ENCODE data around the gene FBXO34. TPM values are rescaled to one million over a fixed set of nuclear protein-coding genes. Genes with fewer than 3 reads are reported as not detected.
A peak's percentile ranks its signal among the peaks of the same experiment; 100 is the strongest.

Gene FBXO34, protein sequence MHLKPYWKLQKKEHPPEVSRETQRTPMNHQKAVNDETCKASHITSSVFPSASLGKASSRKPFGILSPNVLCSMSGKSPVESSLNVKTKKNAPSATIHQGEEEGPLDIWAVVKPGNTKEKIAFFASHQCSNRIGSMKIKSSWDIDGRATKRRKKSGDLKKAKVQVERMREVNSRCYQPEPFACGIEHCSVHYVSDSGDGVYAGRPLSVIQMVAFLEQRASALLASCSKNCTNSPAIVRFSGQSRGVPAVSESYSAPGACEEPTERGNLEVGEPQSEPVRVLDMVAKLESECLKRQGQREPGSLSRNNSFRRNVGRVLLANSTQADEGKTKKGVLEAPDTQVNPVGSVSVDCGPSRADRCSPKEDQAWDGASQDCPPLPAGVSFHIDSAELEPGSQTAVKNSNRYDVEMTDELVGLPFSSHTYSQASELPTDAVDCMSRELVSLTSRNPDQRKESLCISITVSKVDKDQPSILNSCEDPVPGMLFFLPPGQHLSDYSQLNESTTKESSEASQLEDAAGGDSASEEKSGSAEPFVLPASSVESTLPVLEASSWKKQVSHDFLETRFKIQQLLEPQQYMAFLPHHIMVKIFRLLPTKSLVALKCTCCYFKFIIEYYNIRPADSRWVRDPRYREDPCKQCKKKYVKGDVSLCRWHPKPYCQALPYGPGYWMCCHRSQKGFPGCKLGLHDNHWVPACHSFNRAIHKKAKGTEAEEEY
- 32.1 and 32.4 TPM in 2 replicates for total RNA-seq
- long read RNA-seq, transcript FBXO34-201 (2 exons, 3,464 nt) = major isoform, 62 of 84 reads
- long read RNA-seq, partial matches to known transcripts = 0 of 84 reads
- long read RNA-seq, other reads (novel, unspliced or antisense) = 22 of 84 reads

DNA sequence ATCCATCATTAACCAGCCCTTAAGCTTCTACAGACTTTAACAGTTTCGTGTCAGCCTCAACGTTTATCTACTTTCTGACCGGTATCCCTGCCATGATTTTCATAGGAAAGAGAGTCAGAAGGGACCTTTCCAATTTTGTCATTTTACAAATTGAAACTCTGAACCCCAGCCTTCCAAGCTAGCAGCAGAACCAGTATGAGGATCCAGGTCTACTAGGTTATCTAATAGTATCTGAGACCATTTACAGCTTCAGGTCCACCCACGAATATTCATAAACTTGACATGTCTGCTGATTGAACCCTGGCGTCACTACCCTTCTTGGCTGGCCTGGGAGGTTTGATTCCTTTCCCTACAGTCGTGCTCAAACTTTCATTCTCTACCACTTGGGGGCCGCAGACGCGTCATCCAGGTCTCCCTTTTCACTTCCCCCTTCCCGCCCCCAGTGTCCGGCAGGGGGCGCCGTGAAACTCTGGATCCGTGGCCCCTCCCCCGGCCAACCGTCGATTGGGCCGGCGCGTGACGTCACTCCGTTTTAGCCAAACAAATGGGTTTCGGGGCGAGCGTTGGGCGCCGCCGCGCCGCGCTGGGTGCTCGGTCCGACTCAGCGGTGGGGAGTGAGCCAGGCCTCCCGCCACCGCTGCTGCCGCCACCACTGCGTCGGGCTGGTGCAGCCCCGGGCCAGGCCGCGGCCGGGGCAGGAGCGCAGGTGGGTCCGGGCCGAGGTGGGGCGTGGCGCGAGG, at the start of gene FBXO34:
Gene FBXO34, plus strand, starts transcription at position 590 of the 740 bp plus-strand sequence. CDS start 78,970 bp downstream, outside the sequence.
- H3K27ac Mint-ChIP-seq = peak within 1 kb of the TSS; percentile 99
- H3K4me1 Mint-ChIP-seq (ENCODE audit: low read depth) = peaks cover 33% of the 10 kb centered on the region

DNA sequence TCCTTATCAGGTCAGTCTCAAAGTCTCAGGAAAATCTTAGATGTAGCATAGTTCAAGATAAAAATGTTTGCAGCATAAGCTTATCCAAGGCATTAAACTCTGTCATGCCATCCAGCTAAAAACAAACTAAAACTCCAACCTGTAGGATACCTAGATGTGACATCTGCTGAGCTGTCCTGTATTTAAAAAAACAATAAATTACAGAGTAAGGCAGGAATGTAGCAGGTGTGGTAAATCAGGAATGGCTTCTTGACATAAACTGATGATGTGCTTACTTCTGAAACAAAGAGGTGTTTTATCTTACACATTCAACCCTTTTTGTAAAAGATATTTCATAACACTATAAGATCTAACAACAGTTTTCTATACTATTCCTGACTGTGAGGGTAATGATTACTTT, 49.3 kb upstream of the FBXO34 start:
- no peak overlapping the region for H3K4me3 Mint-ChIP-seq (ENCODE audit: low read depth)
- H3K27ac Mint-ChIP-seq = peak overlapping the region; percentile 40
- no peak for DNase-seq (ENCODE audit: low spot score, unreplicated experiment)
- TF ChIP-seq, protein P1, sequence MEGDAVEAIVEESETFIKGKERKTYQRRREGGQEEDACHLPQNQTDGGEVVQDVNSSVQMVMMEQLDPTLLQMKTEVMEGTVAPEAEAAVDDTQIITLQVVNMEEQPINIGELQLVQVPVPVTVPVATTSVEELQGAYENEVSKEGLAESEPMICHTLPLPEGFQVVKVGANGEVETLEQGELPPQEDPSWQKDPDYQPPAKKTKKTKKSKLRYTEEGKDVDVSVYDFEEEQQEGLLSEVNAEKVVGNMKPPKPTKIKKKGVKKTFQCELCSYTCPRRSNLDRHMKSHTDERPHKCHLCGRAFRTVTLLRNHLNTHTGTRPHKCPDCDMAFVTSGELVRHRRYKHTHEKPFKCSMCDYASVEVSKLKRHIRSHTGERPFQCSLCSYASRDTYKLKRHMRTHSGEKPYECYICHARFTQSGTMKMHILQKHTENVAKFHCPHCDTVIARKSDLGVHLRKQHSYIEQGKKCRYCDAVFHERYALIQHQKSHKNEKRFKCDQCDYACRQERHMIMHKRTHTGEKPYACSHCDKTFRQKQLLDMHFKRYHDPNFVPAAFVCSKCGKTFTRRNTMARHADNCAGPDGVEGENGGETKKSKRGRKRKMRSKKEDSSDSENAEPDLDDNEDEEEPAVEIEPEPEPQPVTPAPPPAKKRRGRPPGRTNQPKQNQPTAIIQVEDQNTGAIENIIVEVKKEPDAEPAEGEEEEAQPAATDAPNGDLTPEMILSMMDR (IDR thresholded peaks at IDR 0.05; ENCODE audit: unreplicated experiment) = no peak
- peaks cover 3% of the 10 kb centered on the region for H3K9me3 Mint-ChIP-seq (ENCODE audit: low read depth)
- no peaks in the 10 kb centered on the region for H3K36me3 Mint-ChIP-seq (ENCODE audit: insufficient read depth)
- no peaks in the 10 kb centered on the region for H3K27me3 Mint-ChIP-seq
- peaks cover 10% of the 10 kb centered on the region for H3K4me1 Mint-ChIP-seq (ENCODE audit: low read depth)

More for the DNA sequence above, at the start of gene FBXO34:
- H3K9me3 Mint-ChIP-seq (ENCODE audit: low read depth) = no peaks in the 10 kb centered on the region
- peak within 1 kb of the TSS; percentile 89 for H3K4me3 Mint-ChIP-seq (ENCODE audit: low read depth)
- H3K36me3 Mint-ChIP-seq (ENCODE audit: insufficient read depth) = peaks cover 1% of the 10 kb centered on the region
- H3K27me3 Mint-ChIP-seq = no peaks in the 10 kb centered on the region
- TF ChIP-seq, protein P1 (IDR thresholded peaks at IDR 0.05; ENCODE audit: unreplicated experiment) = peak; percentile 100
- peak; percentile 100 for DNase-seq (ENCODE audit: low spot score, unreplicated experiment)

DNA sequence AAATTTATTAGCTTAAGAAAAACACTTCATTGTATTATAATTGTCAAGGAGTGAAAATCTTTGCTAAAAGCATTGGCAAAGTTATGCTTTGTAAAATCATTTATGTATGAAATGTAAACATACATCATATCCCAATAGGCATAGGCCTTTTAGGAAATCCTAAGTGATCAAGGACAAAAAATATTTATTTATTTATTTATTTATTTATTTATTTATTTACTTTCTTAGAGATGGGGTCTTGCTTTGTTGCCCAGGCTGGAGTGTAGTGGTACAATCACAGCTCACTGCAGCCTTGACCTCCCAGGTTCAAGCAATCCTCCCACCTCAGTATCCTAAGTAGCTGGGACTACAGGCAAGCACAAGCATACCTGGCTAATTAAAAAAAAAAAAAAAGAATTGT, 47.9 kb upstream of the FBXO34 start:
- no peaks in the 10 kb centered on the region for H3K27me3 Mint-ChIP-seq
- H3K4me3 Mint-ChIP-seq (ENCODE audit: low read depth) = no peak overlapping the region
- peaks cover 4% of the 10 kb centered on the region for H3K9me3 Mint-ChIP-seq (ENCODE audit: low read depth)
- no peak overlapping the region for H3K27ac Mint-ChIP-seq
- no peak for DNase-seq (ENCODE audit: low spot score, unreplicated experiment)
- H3K36me3 Mint-ChIP-seq (ENCODE audit: insufficient read depth) = no peaks in the 10 kb centered on the region
- TF ChIP-seq, protein P1 (IDR thresholded peaks at IDR 0.05; ENCODE audit: unreplicated experiment) = no peak
- H3K4me1 Mint-ChIP-seq (ENCODE audit: low read depth) = peaks cover 10% of the 10 kb centered on the region

DNA sequence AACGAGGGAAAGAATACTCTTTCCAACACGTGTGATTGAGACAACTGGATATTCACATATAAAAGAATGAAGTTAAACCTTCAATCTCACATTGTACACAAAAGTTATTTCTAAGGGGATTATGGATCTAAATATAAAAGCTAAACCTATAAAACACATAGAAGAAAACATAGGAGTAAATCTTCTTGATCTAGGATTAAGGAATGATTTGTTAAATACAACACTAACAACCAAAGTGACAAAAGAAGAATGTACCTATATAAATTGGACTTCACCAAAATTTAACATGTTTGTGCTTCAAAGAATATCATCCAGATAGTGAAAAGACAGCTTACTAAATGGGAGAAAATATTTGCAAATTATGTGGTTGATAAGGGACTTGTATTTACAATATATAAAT, 43.0 kb upstream of the FBXO34 start:
- Mint-ChIP-seq H3K9me3 (ENCODE audit: low read depth) (peaks cover 4% of the 10 kb centered on the region), H3K27ac (no peak overlapping the region), H3K4me3 (ENCODE audit: low read depth) (no peak overlapping the region), H3K36me3 (ENCODE audit: insufficient read depth) (no peaks in the 10 kb centered on the region), H3K4me1 (ENCODE audit: low read depth) (peaks cover 12% of the 10 kb centered on the region), H3K27me3 (no peaks in the 10 kb centered on the region)
- no peak for DNase-seq (ENCODE audit: low spot score, unreplicated experiment)
- TF ChIP-seq, protein P1 (IDR thresholded peaks at IDR 0.05; ENCODE audit: unreplicated experiment) = no peak

DNA sequence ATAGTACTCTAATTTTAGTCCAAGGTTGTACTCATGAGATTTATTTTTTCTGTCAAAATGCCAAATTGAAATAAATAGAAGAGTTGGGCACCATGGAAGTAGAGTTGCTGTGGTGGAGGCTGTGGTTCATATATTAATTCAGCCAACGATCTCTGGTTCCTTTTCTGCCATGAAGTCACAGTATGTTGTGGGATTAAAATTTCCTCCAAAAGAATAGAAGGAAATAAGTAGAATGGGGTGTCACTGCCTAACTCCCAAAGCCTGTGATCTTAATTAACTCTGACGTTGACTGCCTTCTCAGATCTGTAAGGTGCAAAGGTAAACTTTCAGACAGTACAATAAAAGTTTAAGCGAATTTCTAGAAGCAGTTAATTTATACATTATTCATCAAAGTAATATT, 37.6 kb upstream of the FBXO34 start:
- H3K9me3 Mint-ChIP-seq (ENCODE audit: low read depth) = no peaks in the 10 kb centered on the region
- peaks cover 15% of the 10 kb centered on the region for H3K4me1 Mint-ChIP-seq (ENCODE audit: low read depth)
- H3K4me3 Mint-ChIP-seq (ENCODE audit: low read depth) = no peak overlapping the region
- TF ChIP-seq, protein P1 (IDR thresholded peaks at IDR 0.05; ENCODE audit: unreplicated experiment) = no peak
- no peak overlapping the region for H3K27ac Mint-ChIP-seq
- peaks cover 27% of the 10 kb centered on the region for H3K27me3 Mint-ChIP-seq
- no peak for DNase-seq (ENCODE audit: low spot score, unreplicated experiment)
- no peaks in the 10 kb centered on the region for H3K36me3 Mint-ChIP-seq (ENCODE audit: insufficient read depth)
